Body of pancreas (tissue), 4 donors: ENCODE measurements around the gene AOC2.

ENCODE experiments used
- CTCF ChIP-seq, 7 experiments: fragments of 450-650 bp in 4 of 7; fragments of 200-600 bp in 3 of 7; sonication (generic) in 3 of 7; IDR thresholded peaks; one replicate each; pipeline ENCODE4 v1.5.1; 2016 to 2019; ENCODE audit warnings: antibody characterized with exemption in 7 of 7
- POLR2A ChIP-seq, 3 donors: fragments of 450-650 bp; IDR thresholded peaks; one replicate each; pipeline ENCODE4 v1.6.1; 2016; ENCODE audit warnings: antibody characterized with exemption in 3 of 3, mild to moderate bottlenecking in 2 of 3

- TF ChIP-seq POLR2A (IDR thresholded peaks at IDR 0.05) (no peak), CTCF (IDR thresholded peaks at IDR 0.05) (no peak)
These were observed 13.0 kb downstream of the AOC2 start for GRCh38 chr17:42857389-42857788.
